Mesendoderm (in vitro differentiated cells): ENCODE measurements around the gene CALN1.

Experiments
- DNase-seq: peaks from one replicate; pipeline ENCODE4 v3.0.0; 2013
- H2AK5ac ChIP-seq: 2 replicates; pipeline ENCODE4 v1.6.1; 2013; ENCODE audit warnings: low read length, inconsistent platforms
- H2BK120ac ChIP-seq: 2 replicates; pipeline ENCODE4 v1.6.1; 2013; ENCODE audit warnings: low read depth, mild to moderate bottlenecking, low read length, moderate library complexity, mixed read lengths
- H2BK15ac ChIP-seq: replicated peaks from 2 replicates; pipeline ENCODE4 v1.6.1; 2013; ENCODE audit warnings: low read depth, mild to moderate bottlenecking, moderate library complexity
- H2BK5ac ChIP-seq: 2 replicates; pipeline ENCODE4 v1.6.1; 2013; ENCODE audit warnings: low read length, inconsistent platforms
- H3K18ac ChIP-seq: 2 replicates; pipeline ENCODE4 v1.6.1; 2013; ENCODE audit warnings: mild to moderate bottlenecking, low read length, mixed read lengths
- H3K23ac ChIP-seq: one replicate; pipeline ENCODE4 v1.6.1; 2013; ENCODE audit warnings: low read length
- H3K27ac ChIP-seq: 2 replicates; pipeline ENCODE4 v1.5.1; 2013; ENCODE audit warnings: low read depth, mild to moderate bottlenecking, inconsistent platforms, low read length, moderate library complexity
- H3K27me3 ChIP-seq: 2 replicates; pipeline ENCODE4 v1.6.1; 2013; ENCODE audit warnings: low read length, control low read depth, mild to moderate bottlenecking, inconsistent platforms; ENCODE audit not compliant: insufficient read depth, poor library complexity
- H3K36me3 ChIP-seq: 2 replicates; pipeline ENCODE4 v1.6.1; 2013; ENCODE audit warnings: low read length, inconsistent platforms; ENCODE audit not compliant: control insufficient read depth, insufficient read depth
- H3K4ac ChIP-seq: one replicate; pipeline ENCODE4 v1.6.1; 2013; ENCODE audit warnings: low read depth, mild to moderate bottlenecking, low read length, moderate library complexity
- H3K4me1 ChIP-seq: 2 replicates; pipeline ENCODE4 v1.6.1; 2013; ENCODE audit warnings: low read depth, low read length, inconsistent platforms; ENCODE audit not compliant: control insufficient read depth
- H3K4me2 ChIP-seq: 2 replicates; pipeline ENCODE4 v1.6.1; 2013; ENCODE audit warnings: low read length
- H3K4me3 ChIP-seq: 2 replicates; pipeline ENCODE4 v1.5.1; 2013; ENCODE audit warnings: mild to moderate bottlenecking, low read length
- H3K56ac ChIP-seq: one replicate; pipeline ENCODE4 v1.6.1; 2013; ENCODE audit warnings: low read length
- H3K79me1 ChIP-seq: 2 replicates; pipeline ENCODE4 v1.6.1; 2013; ENCODE audit warnings: low read length, inconsistent platforms
- H3K79me2 ChIP-seq: 2 replicates; pipeline ENCODE4 v1.6.1; 2013; ENCODE audit warnings: mild to moderate bottlenecking, low read length; ENCODE audit not compliant: control insufficient read depth, insufficient read depth
- H3K9ac ChIP-seq: 2 replicates; pipeline ENCODE4 v1.6.1; 2013; ENCODE audit warnings: low read length, inconsistent platforms
- H4K5ac ChIP-seq: one replicate; pipeline ENCODE4 v1.6.1; 2013; ENCODE audit warnings: low read length
- H4K8ac ChIP-seq: one replicate; pipeline ENCODE4 v1.6.1; 2013; ENCODE audit warnings: low read depth, mild to moderate bottlenecking, control low read depth, low read length, moderate library complexity
- WGBS: extraction: QIAGEN DNeasy Blood & Tissue Kit; methylation state at CpG from one replicate; pipeline ENCODE4 v1.1.7; 2013; ENCODE audit warnings: low lambda C conversion rate, missing lambda C conversion rate; ENCODE audit not compliant: insufficient coverage; ENCODE audit errors: extremely low coverage; 5-methylcytosine and 5-hydroxymethylcytosine counted together

The CALN1 gene

DNA sequence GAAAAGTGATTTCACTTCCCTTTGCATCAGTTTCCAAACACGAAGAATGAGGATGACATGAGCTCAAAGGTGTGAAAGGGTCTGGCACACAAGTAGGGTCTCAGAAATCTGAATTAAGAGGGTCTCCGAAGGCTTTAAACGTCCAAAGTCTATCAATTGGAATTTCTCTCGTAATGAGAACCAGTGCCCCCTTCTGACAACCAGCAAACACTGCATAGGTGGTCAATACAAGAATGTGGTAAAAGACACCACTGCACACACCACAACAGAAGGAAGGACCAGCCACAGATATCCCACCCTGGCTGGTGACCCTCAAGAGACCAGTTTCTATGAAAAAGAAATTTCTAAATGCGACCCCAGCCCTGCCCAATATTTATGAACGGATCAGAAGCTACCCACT is 78.1 kb downstream of the CALN1 start:
- no peak overlapping the region for H2BK15ac ChIP-seq
- H3K36me3 ChIP-seq, result no peaks in the 10 kb centered on the region
- H3K27ac ChIP-seq, result no peak overlapping the region
- no peak overlapping the region for H4K8ac ChIP-seq
- H3K4me2 ChIP-seq, result no peak overlapping the region
- no peak overlapping the region for H2BK5ac ChIP-seq
- H3K27me3 ChIP-seq, result no peaks in the 10 kb centered on the region
- no peak overlapping the region for H3K18ac ChIP-seq
- peaks cover 8% of the 10 kb centered on the region for H3K4me1 ChIP-seq
- H4K5ac ChIP-seq, result no peak overlapping the region
- H3K9ac ChIP-seq, result no peak overlapping the region
- peaks cover 9% of the 10 kb centered on the region for H3K79me1 ChIP-seq
- H3K56ac ChIP-seq, result no peak overlapping the region
- no peak overlapping the region for H2BK120ac ChIP-seq
- H2AK5ac ChIP-seq, result no peak overlapping the region
- no CpG with 5 or more reads among the region's 6 CpGs for WGBS
- H3K4me3 ChIP-seq, result no peak overlapping the region
- no peak overlapping the region for H3K4ac ChIP-seq
- peak; percentile 53 for DNase-seq
- peaks cover 15% of the 10 kb centered on the region for H3K79me2 ChIP-seq
- no peak overlapping the region for H3K23ac ChIP-seq

- no peak overlapping the region for H2BK15ac ChIP-seq
- H4K8ac ChIP-seq, result no peak overlapping the region
- no peak overlapping the region for H3K4me2 ChIP-seq
- no peak overlapping the region for H3K23ac ChIP-seq
- no peak overlapping the region for H3K4ac ChIP-seq
- H2AK5ac ChIP-seq, result no peak overlapping the region
- H2BK120ac ChIP-seq, result no peak overlapping the region
- no peak overlapping the region for H3K27ac ChIP-seq
- H3K79me2 ChIP-seq, result no peaks in the 10 kb centered on the region
- H3K79me1 ChIP-seq, result no peaks in the 10 kb centered on the region
- H2BK5ac ChIP-seq, result no peak overlapping the region
- H3K18ac ChIP-seq, result no peak overlapping the region
- no peak overlapping the region for H4K5ac ChIP-seq
- DNase-seq, result no peak
- H3K36me3 ChIP-seq, result no peaks in the 10 kb centered on the region
- no peak overlapping the region for H3K4me3 ChIP-seq
- H3K27me3 ChIP-seq, result no peaks in the 10 kb centered on the region
- no peak overlapping the region for H3K9ac ChIP-seq
- no peak overlapping the region for H3K56ac ChIP-seq
- H3K4me1 ChIP-seq, result no peaks in the 10 kb centered on the region
These were observed 85.3 kb downstream of the CALN1 start for GRCh38 chr7:72326811-72327210.

DNA sequence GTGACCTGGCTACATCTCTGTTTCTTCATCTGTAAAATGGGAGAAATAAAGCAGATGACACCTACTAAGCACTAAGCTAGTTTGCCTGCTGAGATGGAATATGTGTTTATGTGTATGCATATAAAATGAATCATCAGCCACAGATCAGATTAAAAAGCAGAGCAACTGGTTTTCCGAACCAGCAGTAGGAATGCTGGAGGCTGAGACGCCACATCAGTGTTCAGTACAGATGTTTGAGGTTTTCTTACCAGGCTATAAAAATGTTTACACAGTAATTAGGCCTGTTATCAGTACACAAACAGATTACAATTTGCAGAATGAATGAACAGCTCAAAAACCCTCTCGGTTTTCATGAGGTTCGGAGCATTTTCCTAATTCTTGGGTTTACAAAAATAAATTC is 85.8 kb downstream of the CALN1 start:
- no peaks in the 10 kb centered on the region for H3K79me2 ChIP-seq
- no peak overlapping the region for H3K18ac ChIP-seq
- no peak overlapping the region for H3K4me2 ChIP-seq
- no peaks in the 10 kb centered on the region for H3K79me1 ChIP-seq
- no peak overlapping the region for H4K5ac ChIP-seq
- no peak overlapping the region for H2BK120ac ChIP-seq
- H3K4me1 ChIP-seq, result no peaks in the 10 kb centered on the region
- no peak overlapping the region for H2BK5ac ChIP-seq
- no peak overlapping the region for H2AK5ac ChIP-seq
- WGBS, result no CpG with 5 or more reads among the region's 4 CpGs
- no peak overlapping the region for H3K4me3 ChIP-seq
- H3K56ac ChIP-seq, result no peak overlapping the region
- no peak overlapping the region for H3K4ac ChIP-seq
- H4K8ac ChIP-seq, result no peak overlapping the region
- no peak overlapping the region for H3K23ac ChIP-seq
- H2BK15ac ChIP-seq, result no peak overlapping the region
- H3K9ac ChIP-seq, result no peak overlapping the region
- no peak overlapping the region for H3K27ac ChIP-seq
- no peak for DNase-seq
- no peaks in the 10 kb centered on the region for H3K36me3 ChIP-seq
- H3K27me3 ChIP-seq, result no peaks in the 10 kb centered on the region

DNA sequence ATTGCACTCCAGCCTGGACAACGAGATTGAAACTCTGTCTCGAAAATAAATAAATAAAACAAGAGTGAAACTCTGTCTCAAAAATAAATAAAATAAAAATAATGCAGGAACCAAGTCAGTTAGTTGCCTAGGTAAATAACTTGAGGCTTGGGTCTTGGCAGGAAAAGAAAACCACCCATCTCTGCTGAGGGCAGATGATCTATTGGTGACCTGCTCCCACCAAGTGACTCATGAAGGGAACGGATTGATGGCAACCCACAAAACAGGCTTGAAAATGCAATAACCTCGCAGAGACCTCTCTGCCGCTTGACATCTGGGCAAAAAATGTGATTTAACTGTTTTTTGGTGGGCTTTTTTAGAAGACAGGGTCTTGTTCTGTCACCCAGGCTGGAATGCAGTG is 86.6 kb downstream of the CALN1 start:
- H3K4me3 ChIP-seq, result no peak overlapping the region
- H4K5ac ChIP-seq, result no peak overlapping the region
- no peak overlapping the region for H4K8ac ChIP-seq
- no peak overlapping the region for H3K9ac ChIP-seq
- H3K36me3 ChIP-seq, result no peaks in the 10 kb centered on the region
- no peak overlapping the region for H2BK120ac ChIP-seq
- H3K27me3 ChIP-seq, result no peaks in the 10 kb centered on the region
- WGBS, result no CpG with 5 or more reads among the region's 5 CpGs
- H3K79me2 ChIP-seq, result no peaks in the 10 kb centered on the region
- no peak overlapping the region for H2BK5ac ChIP-seq
- no peak overlapping the region for H2BK15ac ChIP-seq
- DNase-seq, result no peak
- no peak overlapping the region for H2AK5ac ChIP-seq
- no peak overlapping the region for H3K18ac ChIP-seq
- no peak overlapping the region for H3K27ac ChIP-seq
- H3K4me2 ChIP-seq, result no peak overlapping the region
- no peak overlapping the region for H3K23ac ChIP-seq
- peaks cover 2% of the 10 kb centered on the region for H3K79me1 ChIP-seq
- H3K56ac ChIP-seq, result no peak overlapping the region
- H3K4me1 ChIP-seq, result no peaks in the 10 kb centered on the region
- no peak overlapping the region for H3K4ac ChIP-seq

DNA sequence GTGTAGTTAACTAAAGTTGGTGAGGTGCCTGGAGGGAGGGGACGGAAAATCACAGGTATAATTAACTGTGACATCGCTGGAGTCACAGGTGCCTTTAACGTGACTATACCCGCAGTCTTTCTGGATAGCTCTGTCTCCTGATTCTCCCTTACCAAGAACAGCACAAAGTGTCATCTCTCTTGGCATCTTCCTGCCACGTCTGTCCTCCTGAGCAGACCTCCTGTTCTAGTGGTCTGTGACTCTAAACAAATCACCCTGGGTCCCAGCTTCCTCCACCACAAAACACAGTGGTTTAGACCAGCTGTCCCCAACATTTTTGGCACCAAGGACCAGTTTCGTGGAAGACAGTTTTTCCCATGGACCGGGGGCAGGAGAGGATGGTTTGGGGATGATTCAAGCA is 90.5 kb downstream of the CALN1 start:
- peaks cover 2% of the 10 kb centered on the region for H3K79me1 ChIP-seq
- H3K79me2 ChIP-seq, result no peaks in the 10 kb centered on the region
- no peak overlapping the region for H3K18ac ChIP-seq
- no peak overlapping the region for H3K56ac ChIP-seq
- no peaks in the 10 kb centered on the region for H3K4me1 ChIP-seq
- WGBS, result no CpG with 5 or more reads among the region's 7 CpGs
- no peaks in the 10 kb centered on the region for H3K36me3 ChIP-seq
- H3K27me3 ChIP-seq, result no peaks in the 10 kb centered on the region
- H2BK15ac ChIP-seq, result no peak overlapping the region
- no peak overlapping the region for H2BK120ac ChIP-seq
- H3K4me2 ChIP-seq, result no peak overlapping the region
- H4K5ac ChIP-seq, result no peak overlapping the region
- DNase-seq, result no peak
- no peak overlapping the region for H3K23ac ChIP-seq
- no peak overlapping the region for H2AK5ac ChIP-seq
- H3K27ac ChIP-seq, result no peak overlapping the region
- no peak overlapping the region for H3K4ac ChIP-seq
- H3K4me3 ChIP-seq, result no peak overlapping the region
- no peak overlapping the region for H3K9ac ChIP-seq
- H2BK5ac ChIP-seq, result no peak overlapping the region
- H4K8ac ChIP-seq, result no peak overlapping the region

DNA sequence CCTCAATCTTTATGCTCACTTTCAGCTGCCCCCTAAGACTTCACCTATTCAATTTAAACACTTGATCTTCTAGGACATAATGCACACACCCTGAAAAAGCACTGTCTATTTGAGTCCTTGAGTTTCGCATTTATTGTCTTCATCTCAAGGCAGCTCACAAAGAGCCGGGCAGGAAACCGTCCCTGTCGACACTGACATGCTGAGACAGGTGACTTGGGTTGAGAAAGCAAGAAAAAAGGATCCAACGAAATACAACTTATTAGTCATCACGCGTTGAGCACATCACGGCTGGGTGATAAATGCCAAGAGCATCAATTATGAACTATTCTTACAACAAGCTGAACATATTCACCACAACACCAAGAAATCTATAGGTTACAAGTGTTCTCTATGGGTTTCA is 91.1 kb downstream of the CALN1 start:
- WGBS, result no CpG with 5 or more reads among the region's 8 CpGs
- Histone ChIP-seq H3K27me3 (no peaks in the 10 kb centered on the region), H3K4me3 (no peak overlapping the region), H4K8ac (no peak overlapping the region), H2BK120ac (no peak overlapping the region), H3K56ac (no peak overlapping the region), H3K4me2 (no peak overlapping the region), H3K79me1 (peaks cover 2% of the 10 kb centered on the region), H3K4ac (no peak overlapping the region), H3K4me1 (no peaks in the 10 kb centered on the region), H3K79me2 (no peaks in the 10 kb centered on the region), H3K36me3 (no peaks in the 10 kb centered on the region), H2AK5ac (no peak overlapping the region), H3K23ac (no peak overlapping the region), H2BK15ac (no peak overlapping the region), H3K9ac (no peak overlapping the region), H2BK5ac (no peak overlapping the region), H3K18ac (no peak overlapping the region), H3K27ac (no peak overlapping the region), H4K5ac (no peak overlapping the region)
- DNase-seq, result no peak
